ENCODE measurements around the gene GPX3. TPM values are rescaled to one million over a fixed set of nuclear protein-coding genes. Genes with fewer than 3 reads are reported as not detected.

The GPX3 gene
- total RNA-seq, 4 donors from 2014 or later, result 5.7 to 1,241 (median 263) TPM

GRCh38 chr5:151002681-151003502, 17.5 kb upstream of the GPX3 start:
- no peak for DNase-seq
- no peak for TF ChIP-seq CTCF (IDR thresholded peaks at IDR 0.05)
- Histone ChIP-seq H3K27me3 (no peaks in the 10 kb centered on the region), H3K9me3 (no peaks in the 10 kb centered on the region), H3K4me3 (no peak overlapping the region), H3K27ac (peak overlapping the region; percentile 80 to 83), H3K4me1 (peaks cover 10 to 16% of the 10 kb centered on the region in 2 donors), H3K36me3 (no peaks in the 10 kb centered on the region)
- intact Hi-C loops (cut with DNase I; ENCODE audit: low total_unique reads), result no loop called here

- TF ChIP-seq CTCF (IDR thresholded peaks at IDR 0.05), result no peak
- TF ChIP-seq POLR2A (IDR thresholded peaks at IDR 0.05), result no peak
- H3K9me3 ChIP-seq, result no peaks in the 10 kb centered on the region
- no peak for DNase-seq
- H3K36me3 ChIP-seq, result no peaks in the 10 kb centered on the region
- peak overlapping the region; percentile 80 to 83 for H3K27ac ChIP-seq
- H3K4me3 ChIP-seq, result no peak overlapping the region
- no peaks in the 10 kb centered on the region for H3K27me3 ChIP-seq
- H3K4me1 ChIP-seq, result peaks cover 10 to 16% of the 10 kb centered on the region in 2 donors
- intact Hi-C loops (cut with DNase I; ENCODE audit: low total_unique reads), result no loop called here
Measured at GRCh38 chr5:151003503-151003860, 16.9 kb upstream of the GPX3 start.

DNA sequence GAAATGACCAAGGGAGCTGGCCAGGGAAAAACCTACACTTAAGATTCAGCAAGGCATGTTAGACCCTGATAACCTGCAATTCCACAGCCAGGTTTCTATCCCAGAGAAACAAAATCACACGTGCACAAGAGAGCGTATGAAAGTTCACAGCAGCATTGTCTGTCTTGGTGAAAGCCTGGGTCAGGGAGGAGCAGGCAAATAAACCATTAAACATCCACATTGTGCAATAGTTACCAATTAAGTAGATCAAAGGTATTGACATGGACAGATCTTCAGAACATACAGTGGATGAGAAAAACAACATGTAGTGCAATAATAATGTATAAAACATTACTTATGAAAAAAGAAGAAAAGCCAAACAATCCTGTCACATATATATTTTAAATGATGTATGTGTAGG, 15.9 kb upstream of the GPX3 start:
- intact Hi-C loops (cut with DNase I; ENCODE audit: low total_unique reads), result no loop called here
- TF ChIP-seq POLR2A (IDR thresholded peaks at IDR 0.05) (no peak), CTCF (IDR thresholded peaks at IDR 0.05) (no peak)
- no peaks in the 10 kb centered on the region for H3K9me3 ChIP-seq
- no peaks in the 10 kb centered on the region for H3K27me3 ChIP-seq
- H3K4me3 ChIP-seq, result no peak overlapping the region
- H3K36me3 ChIP-seq, result no peaks in the 10 kb centered on the region
- peak overlapping the region; percentile 80 to 83 for H3K27ac ChIP-seq
- DNase-seq, result no peak
- peaks cover 10 to 16% of the 10 kb centered on the region in 2 donors for H3K4me1 ChIP-seq

- intact Hi-C loops (cut with DNase I; ENCODE audit: low total_unique reads), result loop anchor here (5.0 kb wide), 1 partner anchor 112 kb away; no protein-coding TSS in a partner anchor
- no peaks in the 10 kb centered on the region for H3K27me3 ChIP-seq
- H3K4me3 ChIP-seq, result no peak overlapping the region
- no peaks in the 10 kb centered on the region for H3K36me3 ChIP-seq
- TF ChIP-seq POLR2A (IDR thresholded peaks at IDR 0.05) (no peak), CTCF (IDR thresholded peaks at IDR 0.05) (no peak)
- no peaks in the 10 kb centered on the region for H3K9me3 ChIP-seq
- peak overlapping the region; percentile 80 to 83 for H3K27ac ChIP-seq
- peak; percentile 67 to 79 for DNase-seq
- H3K4me1 ChIP-seq, result peaks cover 10 to 16% of the 10 kb centered on the region in 2 donors
Measured at GRCh38 chr5:151005187-151005949, 15.0 kb upstream of the GPX3 start.
